Measurements from ENCODE around the gene COL5A2.

- TF ChIP-seq, protein P1, sequence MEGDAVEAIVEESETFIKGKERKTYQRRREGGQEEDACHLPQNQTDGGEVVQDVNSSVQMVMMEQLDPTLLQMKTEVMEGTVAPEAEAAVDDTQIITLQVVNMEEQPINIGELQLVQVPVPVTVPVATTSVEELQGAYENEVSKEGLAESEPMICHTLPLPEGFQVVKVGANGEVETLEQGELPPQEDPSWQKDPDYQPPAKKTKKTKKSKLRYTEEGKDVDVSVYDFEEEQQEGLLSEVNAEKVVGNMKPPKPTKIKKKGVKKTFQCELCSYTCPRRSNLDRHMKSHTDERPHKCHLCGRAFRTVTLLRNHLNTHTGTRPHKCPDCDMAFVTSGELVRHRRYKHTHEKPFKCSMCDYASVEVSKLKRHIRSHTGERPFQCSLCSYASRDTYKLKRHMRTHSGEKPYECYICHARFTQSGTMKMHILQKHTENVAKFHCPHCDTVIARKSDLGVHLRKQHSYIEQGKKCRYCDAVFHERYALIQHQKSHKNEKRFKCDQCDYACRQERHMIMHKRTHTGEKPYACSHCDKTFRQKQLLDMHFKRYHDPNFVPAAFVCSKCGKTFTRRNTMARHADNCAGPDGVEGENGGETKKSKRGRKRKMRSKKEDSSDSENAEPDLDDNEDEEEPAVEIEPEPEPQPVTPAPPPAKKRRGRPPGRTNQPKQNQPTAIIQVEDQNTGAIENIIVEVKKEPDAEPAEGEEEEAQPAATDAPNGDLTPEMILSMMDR (IDR thresholded peaks at IDR 0.05) = no peak
- TF ChIP-seq POLR2AphosphoS5 (IDR thresholded peaks at IDR 0.05) = no peak
Measured at GRCh38 chr2:189083606-189084005, 96.0 kb downstream of the COL5A2 start.
